Measurements from ENCODE around the gene ANKRD36. TPM values are rescaled to one million over a fixed set of nuclear protein-coding genes. Genes with fewer than 3 reads are reported as not detected.
A peak's percentile ranks its signal among the peaks of the same experiment; 100 is the strongest.
"Not testable (repeated sequence)": the region's sequence is repeated elsewhere in the genome, so short reads cannot be mapped to it uniquely, and the experiment has no call there.

The ANKRD36 gene
- total RNA-seq, 1 donor from 2014 or later = 38.4 TPM

- not testable (repeated sequence) for DNase-seq (ENCODE audit: low read depth, low spot score)
Measured at GRCh38 chr2:97112320-97113049, 468 bp upstream of the ANKRD36 start.

DNA sequence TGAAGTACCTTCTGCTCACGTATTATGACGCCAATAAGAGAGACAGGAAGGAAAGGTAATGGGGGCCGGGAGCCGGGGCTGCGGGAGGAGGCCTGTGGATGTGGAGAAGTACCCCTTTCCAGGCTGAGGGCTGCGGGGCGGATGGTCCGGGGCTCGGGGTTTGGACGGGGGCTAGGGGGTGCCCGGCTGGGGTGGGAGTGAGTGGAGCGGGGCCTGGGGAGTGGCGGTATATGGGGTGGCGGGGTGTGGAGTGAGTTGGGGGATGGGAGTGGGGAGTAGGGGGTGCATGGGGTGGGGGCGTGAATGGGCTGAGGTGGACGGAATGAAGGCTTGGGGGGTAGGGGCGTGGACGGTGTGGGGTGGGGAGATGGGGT is 916 bp downstream of the ANKRD36 start:
- not testable (repeated sequence) for DNase-seq (ENCODE audit: low read depth, low spot score)

- DNase-seq (ENCODE audit: low read depth, low spot score) = not testable (repeated sequence)
Measured at GRCh38 chr2:97129090-97129489, 16.1 kb downstream of the ANKRD36 start.

- not testable (repeated sequence) for DNase-seq (ENCODE audit: low read depth, low spot score)
Measured at GRCh38 chr2:97144016-97144415, 31.1 kb downstream of the ANKRD36 start.

- DNase-seq (ENCODE audit: low read depth, low spot score) = not testable (repeated sequence)
Measured at GRCh38 chr2:97166548-97166947, 53.6 kb downstream of the ANKRD36 start.

DNA sequence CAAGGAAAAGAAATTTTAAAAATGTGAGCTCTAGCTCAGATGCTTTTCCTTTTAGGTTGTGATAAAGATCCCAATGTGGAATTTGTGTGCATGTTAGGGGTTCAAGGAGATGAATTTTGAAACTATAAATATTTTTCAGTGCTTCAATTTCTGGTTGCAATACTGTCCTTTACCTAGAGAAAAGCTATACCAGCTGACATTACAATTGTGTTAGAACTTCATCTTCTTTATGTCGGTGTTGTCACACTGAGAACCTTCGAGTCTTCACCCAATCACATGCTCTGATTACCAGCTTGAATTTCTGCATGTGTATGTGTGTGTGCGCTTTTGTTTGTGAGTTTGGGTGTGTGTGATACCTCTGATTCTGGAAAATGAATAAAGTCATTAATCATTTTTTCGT is 55.0 kb downstream of the ANKRD36 start:
- not testable (repeated sequence) for DNase-seq (ENCODE audit: low read depth, low spot score)

- not testable (repeated sequence) for DNase-seq (ENCODE audit: low read depth, low spot score)
Measured at GRCh38 chr2:97168583-97168982, 55.6 kb downstream of the ANKRD36 start.

- DNase-seq (ENCODE audit: low read depth, low spot score) = not testable (repeated sequence)
Measured at GRCh38 chr2:97180391-97180790, 67.4 kb downstream of the ANKRD36 start.

- peak; percentile 55 for DNase-seq (ENCODE audit: low read depth, low spot score)
Measured at GRCh38 chr2:97195349-97195748, 82.4 kb downstream of the ANKRD36 start.

GRCh38 chr2:97197251-97197650 is 84.3 kb downstream of the ANKRD36 start:
- DNase-seq (ENCODE audit: low read depth, low spot score) = not testable (repeated sequence)

DNA sequence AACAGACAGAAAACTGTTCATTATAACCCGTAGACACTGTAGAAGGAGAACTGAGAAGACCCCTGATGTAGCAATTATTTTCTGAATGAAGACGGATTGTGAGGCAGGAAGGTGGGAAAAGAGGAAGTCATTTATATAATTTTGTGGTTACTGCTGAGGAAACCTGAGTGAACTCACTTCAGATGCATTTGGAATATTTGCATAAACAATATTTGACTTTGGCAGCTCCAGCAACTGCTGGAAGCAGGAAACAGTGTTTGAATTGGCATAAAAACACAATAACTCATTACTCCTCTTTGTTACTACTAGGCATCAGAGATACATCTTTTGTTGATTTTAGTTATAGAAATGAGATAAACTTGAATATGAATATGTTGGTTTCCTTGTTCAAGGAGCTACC is 87.9 kb downstream of the ANKRD36 start:
- not testable (repeated sequence) for DNase-seq (ENCODE audit: low read depth, low spot score)

GRCh38 chr2:97202643-97203250 is 89.8 kb downstream of the ANKRD36 start:
- not testable (repeated sequence) for DNase-seq (ENCODE audit: low read depth, low spot score)

DNA sequence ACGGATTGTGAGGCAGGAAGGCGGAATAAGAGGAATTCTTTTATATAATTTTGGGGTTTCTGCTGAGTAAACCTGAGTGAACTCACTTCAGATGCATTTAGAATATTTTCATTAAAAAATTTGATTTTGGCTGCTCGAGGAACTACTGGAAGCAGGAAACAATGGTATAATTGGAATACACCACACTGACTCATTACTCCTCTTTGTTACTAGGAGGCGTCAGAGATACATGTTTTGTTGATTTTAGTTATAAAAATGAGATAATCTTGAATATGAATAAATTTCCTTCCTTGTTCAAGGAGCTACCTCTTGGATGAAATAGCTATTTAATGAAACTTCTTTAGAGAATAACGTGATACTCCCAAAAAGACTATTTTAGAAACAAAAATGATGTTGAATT is 97.4 kb downstream of the ANKRD36 start:
- DNase-seq (ENCODE audit: low read depth, low spot score) = no peak

GRCh38 chr2:97215025-97215424 is 102.1 kb downstream of the ANKRD36 start:
- not testable (repeated sequence) for DNase-seq (ENCODE audit: low read depth, low spot score)

GRCh38 chr2:97230848-97231585 is 118.1 kb downstream of the ANKRD36 start:
- not testable (repeated sequence) for DNase-seq (ENCODE audit: low read depth, low spot score)

DNA sequence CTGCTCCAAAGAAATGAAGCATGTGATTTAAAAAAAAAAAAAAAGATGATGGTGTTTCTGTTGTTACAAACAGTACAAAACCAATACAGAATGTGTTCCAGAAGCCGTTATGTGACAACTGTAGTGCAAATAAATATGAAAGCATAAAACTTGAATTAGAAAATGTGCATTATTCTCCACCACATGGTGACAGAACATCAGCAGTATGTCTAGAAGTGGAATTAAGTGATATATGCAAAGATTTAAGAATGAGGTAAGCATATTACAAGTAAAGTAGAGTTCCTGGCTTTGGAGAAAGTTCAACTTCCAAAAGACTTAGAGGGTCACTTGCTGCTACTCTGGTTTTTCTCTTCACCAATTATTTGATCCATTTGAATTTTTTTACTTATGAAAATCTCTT is 120.0 kb downstream of the ANKRD36 start:
- DNase-seq (ENCODE audit: low read depth, low spot score) = not testable (repeated sequence)

DNA sequence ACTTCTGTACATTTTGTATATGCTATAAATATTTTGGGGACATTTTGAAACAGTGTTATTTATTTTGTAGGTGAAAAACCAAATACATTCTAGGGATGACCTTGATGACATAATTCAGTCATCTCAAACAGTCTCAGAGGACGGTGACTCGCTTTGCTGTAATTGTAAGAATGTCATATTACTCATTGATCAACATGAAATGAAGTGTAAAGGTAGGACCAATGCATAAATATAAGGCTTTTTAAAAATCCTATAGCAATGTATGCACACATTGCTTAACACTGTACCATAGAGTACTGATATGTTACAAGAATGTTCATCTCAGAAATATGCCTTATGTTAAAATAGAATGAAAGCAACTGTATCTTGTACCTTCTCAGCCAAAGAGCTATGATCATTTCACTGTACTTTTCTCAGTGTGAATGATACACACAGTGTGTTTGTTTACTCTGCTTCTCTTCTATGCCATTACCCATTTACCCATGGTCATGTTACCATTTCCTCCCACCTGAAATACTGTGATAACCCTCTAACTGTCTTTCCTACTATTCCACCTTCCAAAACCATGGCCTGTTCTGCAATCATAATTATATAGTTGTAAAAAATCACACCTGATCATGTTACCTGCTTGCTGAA is 120.8 kb downstream of the ANKRD36 start:
- not testable (repeated sequence) for DNase-seq (ENCODE audit: low read depth, low spot score)

DNA sequence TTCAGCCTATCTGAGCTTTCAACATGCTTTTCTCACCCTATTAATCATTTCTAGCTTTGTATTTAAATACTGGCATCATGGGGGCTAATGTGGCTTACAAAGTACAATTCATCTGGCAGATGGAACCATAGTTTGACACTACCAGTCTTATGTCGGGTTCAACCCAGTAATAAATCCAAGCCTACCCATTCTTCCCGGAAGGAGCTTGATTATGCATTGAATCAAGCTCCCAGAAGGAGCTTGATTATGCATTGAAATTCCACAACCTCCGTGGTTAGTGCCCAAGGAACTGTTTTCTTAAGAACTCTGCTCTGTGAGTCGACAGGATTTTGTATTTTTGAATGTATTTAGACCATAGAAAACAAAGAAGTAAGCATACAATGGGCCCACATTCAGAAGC is 148.2 kb downstream of the ANKRD36 start:
- DNase-seq (ENCODE audit: low read depth, low spot score) = not testable (repeated sequence)

DNA sequence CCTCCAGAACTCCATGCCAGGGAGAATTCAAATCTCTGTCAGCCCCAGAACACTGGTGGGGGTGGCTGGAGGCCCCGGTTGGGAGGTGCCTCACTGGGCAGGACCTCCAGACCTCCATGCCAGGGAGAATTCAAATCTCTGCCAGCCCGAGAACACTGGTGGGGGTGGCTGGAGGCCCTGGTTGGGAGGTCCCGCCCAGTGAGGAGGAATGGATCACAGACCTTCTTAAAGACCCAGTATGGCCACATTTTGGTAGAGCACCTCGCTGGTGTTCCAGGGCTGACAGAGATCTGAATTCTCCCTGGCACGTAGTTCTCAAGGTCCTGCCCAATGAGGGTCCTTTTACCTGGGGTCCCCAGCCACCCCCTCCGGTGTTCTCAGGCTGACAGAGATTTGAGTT is 153.5 kb downstream of the ANKRD36 start:
- DNase-seq (ENCODE audit: low read depth, low spot score) = not testable (repeated sequence)

DNA sequence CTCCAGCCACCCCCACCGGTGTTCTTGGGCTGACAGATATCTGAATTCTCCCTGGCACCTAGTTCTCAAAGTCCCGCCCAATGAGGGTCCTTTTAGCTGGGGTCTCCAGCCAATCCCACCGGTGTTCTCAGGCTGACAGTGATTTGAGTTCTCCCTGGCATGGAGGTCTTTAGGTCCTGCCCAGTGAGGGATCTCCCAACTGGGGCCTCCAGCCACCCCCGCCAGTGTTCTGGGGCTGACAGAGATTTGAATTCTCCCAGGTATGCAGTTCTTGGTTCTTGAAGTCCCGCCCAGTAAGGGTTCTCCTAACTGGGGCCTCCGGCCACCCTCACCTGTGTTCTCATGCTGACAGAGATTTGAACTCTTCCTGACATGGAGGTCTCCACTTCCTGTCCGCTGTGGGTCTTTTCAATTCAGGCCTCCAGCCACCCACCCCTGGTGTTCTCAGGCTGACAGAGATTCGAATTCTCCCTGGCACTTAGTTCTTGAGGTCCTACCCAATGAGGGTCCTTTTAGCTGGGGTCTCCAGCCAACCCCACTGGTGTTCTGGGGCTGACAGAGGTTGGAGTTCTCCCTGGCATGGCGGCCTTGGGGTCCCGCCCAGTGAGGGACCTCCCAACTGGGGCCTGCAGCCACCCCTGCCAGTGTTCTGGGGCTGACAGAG is 154.6 kb downstream of the ANKRD36 start:
- no peak for DNase-seq (ENCODE audit: low read depth, low spot score)

- not testable (repeated sequence) for DNase-seq (ENCODE audit: low read depth, low spot score)
Measured at GRCh38 chr2:97268075-97268591, 155.2 kb downstream of the ANKRD36 start.
